NK-92 (cell line): Measurements from ENCODE around the gene GRM8.

Source experiments
- DNase-seq: peaks from one replicate; lab custom pipeline; 2025; ENCODE audit not compliant: unreplicated experiment; lab: John Stamatoyannopoulos, UW

GRM8 gene

DNA sequence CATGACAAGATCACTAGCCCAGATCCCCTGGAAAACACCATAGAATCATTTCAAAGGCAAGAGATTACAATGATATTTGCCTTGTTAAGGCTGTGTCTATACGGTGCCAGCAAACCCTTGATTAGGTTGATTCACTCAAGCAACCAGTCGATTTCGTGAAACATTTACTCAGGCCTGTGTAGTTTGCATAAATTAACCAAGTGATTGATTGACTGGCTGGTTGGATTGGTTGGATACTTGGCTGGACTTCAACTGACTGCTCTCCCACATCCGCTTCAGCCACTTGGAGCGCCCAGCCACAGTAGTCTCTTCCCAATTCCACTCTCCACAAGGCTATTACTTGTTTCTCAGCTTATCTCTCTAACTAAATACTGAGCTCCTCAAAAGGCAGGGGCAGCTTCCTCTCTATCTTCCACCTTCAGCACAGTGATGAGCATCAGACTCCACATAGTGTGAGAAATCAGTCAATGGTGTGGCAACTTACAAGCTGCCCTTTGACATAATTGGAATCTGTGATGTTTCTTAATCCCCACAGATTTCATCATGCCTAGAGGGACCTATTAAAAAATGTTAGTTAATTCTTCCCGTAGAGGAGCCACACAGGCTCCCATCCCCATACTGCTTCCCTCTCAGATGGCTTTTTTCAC is 217.4 kb downstream of the GRM8 start:
- no peak for DNase-seq

- DNase-seq = no peak
Observed at GRCh38 chr7:127034186-127034806, 218.4 kb downstream of the GRM8 start.

GRCh38 chr7:127029823-127030222 is 222.9 kb downstream of the GRM8 start:
- no peak for DNase-seq

GRCh38 chr7:127021857-127022256 is 230.9 kb downstream of the GRM8 start:
- no peak for DNase-seq

DNA sequence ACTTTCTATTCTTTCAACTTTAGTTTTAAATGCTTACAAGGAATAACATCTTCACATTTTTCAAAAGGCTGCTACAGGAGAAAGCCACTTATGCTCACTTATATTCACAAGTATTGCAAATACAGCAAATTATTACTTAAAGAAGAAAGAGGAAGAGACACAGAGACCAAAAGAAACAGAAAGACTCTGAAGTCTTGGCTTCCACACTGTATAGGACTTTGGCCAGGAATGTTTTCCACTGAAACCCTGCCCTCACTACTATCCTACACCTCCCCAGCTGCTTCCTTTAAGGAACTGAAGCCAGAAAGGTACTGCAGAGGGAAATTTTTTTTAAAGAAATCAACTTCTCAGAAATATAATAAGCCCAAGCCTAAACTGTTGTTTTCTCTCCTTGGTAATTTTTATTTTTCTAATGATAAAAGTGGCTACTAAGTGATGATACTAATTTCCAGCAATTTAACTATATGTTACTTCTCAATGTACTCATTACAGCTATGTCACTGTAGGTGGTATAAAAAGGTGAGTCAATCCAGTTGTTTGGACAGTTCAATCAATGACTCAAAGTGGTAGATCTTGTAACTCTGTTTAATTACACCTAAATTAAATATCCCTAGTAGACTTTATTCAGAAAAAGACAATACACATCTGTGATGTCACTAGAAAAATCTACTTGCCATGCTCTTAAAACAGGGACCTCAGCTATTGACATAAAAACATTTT is 231.6 kb downstream of the GRM8 start:
- no peak for DNase-seq

DNA sequence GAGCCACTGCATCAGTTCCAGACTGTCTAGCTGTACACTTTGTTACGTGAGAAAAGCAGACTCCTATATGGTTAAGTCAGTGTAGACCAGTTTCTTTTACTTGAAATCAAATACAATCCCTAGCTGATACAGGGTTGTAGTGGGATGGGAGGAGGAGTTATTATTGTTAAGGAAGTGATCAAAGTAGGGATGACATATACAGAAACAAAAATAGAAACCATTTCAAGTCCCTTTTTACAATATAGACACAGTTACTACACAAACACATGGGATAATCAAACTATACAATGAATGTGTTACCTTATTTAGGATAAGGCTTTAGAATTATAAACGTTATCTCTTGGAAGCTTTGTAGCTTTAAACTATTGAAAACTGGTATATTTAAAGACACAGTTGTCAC is 233.9 kb downstream of the GRM8 start:
- no peak for DNase-seq

GRCh38 chr7:127017196-127017595 is 235.5 kb downstream of the GRM8 start:
- DNase-seq = no peak

DNA sequence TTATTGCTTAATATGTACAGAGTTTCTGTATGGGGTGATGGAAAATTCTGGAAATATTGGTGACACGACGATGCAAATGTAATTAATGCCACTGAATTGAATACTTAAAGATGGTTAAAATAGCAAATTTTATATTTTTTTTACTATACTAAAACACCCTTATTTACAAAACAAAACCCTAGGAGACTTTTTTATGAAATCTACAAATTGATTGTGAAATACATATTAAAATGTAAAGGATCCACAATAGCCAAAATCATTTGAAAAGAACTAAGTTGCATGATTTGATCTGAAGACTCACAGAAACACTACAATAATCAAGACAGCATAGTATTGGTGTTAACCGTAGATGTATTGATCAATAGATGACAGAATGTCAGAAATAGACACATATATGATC is 252.0 kb downstream of the GRM8 start:
- no peak for DNase-seq

GRCh38 chr7:126996659-126997058 is 256.1 kb downstream of the GRM8 start:
- DNase-seq = no peak

- no peak for DNase-seq
Observed at GRCh38 chr7:126993626-126994213, 259.0 kb downstream of the GRM8 start.

DNA sequence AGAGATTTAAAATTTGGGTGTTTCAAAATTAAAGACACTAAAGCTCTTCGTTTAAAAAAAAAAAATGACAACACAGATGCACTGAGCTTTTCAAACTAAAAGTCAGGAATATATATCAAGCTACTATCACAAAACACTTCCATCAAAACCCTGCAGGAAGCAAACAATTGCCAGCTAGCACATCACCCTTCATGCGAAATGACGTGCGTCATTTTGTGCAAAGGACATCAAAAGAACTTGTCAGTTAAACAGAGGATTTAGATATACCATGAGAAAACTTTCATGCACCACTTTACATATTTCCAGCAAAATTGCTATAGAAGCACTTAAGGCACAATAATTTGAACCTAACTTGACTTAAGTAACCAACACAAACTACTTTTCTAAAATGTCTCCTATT is 264.7 kb downstream of the GRM8 start:
- no peak for DNase-seq

DNA sequence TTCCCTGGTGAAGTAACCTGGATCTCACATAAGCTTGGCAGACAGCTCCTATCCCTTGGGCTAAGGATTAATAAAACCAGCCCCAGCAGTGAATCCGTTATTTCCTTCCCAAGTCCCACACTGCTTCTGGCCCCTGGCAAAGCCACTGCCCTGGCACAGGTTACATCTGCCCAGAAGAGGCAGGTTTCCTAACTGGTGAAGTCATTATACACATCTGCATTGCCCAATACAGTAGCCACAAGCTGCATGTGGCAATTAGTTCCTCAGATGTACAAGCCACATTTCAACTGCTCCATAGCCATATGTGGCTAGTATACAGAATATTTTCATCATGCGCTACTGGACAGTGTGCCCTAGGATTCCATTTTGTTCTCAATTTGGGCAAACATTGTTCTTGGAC is 273.0 kb downstream of the GRM8 start:
- no peak for DNase-seq

DNA sequence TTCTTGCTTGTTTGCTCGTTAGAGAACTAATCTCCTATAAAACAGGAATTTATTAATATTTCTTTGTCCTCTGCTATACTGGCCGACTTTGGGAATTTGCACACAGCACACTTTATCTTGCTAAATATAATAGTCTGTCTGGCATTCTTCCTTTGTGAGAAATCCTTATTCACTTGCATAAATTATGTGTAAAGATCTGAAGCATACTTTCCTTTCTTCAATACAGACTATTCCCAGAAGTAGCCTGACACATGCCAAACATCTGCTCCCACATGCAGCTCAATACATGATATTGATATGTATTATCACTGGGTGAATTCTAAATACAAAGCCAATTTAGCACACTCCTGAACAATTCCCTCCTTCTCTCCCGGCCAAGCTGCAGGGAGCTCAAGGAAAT is 273.9 kb downstream of the GRM8 start:
- no peak for DNase-seq

DNA sequence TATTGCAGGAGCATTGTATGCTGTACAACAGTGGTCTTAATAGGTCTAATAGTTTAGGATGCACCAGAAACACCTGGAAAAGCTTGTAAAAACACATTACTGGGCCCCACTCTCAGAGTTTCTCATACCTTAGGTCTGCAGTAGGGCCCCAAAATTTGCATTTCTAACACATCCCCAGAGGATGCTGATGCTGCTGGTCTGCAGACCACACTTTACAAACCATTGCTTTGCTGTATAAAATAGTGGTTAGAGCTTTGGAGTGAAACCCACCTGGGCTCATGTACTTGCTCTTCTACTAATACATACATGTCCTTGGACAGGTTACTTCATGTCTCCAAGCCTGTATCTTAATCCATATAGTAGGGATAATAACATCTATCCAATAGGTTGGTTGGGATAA is 279.7 kb downstream of the GRM8 start:
- DNase-seq = no peak

- DNase-seq = no peak
Observed at GRCh38 chr7:126972571-126972970, 280.2 kb downstream of the GRM8 start.

GRCh38 chr7:126959649-126960048 is 293.1 kb downstream of the GRM8 start:
- no peak for DNase-seq

GRCh38 chr7:126958367-126958766 is 294.4 kb downstream of the GRM8 start:
- no peak for DNase-seq

DNA sequence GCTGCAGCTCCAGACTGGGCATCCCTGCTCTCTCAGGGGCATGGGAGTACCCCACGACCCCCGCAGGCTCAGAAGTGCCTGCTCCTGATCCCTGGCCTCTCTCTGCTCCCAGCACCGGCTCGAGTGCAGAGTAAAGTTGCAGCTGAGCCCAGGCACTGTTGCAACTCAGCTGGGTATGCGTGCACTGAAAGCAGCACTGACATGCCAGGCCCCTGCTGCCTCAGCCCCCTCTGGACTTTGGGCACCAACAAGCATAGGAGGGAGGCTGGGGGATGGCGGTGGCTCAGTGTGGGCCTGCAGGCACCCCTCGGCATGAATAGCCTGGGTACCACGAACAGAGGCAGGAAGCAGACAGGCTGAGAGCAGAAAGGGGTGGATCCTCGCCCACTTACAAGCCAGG is 295.3 kb downstream of the GRM8 start:
- DNase-seq = no peak

DNA sequence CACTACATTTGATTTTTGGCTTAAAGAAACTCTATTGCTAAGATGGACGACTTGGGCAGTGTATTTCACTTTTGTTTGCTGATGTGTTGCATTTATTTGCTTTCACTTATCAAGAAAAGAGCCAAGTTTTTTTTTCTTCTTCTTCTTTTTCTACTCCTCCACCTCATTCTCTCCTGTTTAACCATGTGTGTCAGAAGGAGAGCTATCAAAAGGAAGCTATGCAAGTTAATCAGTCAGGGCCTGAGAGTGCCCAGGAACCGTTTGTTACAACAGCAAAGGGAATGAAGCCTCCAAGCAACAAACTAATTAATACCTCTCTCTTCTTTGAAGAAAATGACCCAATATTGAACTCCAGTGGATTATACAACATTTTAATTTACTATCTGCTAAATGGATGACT is 299.3 kb downstream of the GRM8 start:
- DNase-seq = no peak

DNA sequence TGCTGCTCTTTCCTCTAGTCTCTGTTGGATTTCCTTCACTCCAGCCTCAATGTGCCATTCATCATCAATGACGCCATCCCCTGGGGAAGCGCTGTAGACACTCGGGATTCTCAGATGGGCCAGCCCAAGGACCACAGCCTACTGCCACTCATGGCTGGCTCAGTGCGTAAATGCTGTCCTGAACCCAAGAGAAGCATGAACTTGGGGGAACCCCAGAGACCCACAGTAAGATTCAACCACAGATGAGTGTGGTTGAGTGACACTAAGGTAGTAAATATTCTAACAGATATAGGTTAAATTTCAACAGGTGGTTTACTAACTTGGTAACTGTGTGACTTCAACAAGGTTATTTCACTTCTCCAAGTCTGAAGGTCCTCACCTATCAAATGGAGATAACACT is 304.1 kb downstream of the GRM8 start:
- no peak for DNase-seq

- DNase-seq = no peak
Observed at GRCh38 chr7:126940723-126941307, 311.9 kb downstream of the GRM8 start.

DNA sequence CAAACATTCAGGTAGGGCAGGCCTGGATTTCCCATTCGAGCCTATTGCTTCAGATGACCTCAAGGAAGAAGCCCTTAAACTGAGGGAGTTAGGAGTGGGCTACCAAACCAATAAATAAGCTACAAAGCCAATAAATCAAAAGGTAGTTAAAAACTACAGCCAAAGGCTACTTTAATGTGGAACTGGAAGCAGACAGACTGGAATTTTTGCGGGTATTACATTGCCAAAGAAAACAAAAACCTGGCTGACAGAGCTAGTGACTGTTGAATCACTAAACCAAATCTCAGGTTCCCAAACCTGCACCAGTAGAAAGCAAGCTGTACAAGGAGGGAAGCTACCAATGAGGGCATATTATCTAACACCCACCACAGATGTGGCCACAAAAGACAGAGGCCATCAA is 315.6 kb downstream of the GRM8 start:
- no peak for DNase-seq
